Gastroesophageal sphincter (tissue), 4 donors: ENCODE measurements around the gene MYOM3. TPM values are rescaled to one million over a fixed set of nuclear protein-coding genes. Genes with fewer than 3 reads are reported as not detected.

Experiments
- ATAC-seq: fragments of 150-250 bp; one replicate; pipeline ENCODE4 v1.9.1; 2016; ENCODE audit warnings: mild to moderate bottlenecking, moderate library complexity
- H3K27ac ChIP-seq, 4 donors: fragments of 200-600 bp; sonication (generic) in 3 of 4; 1 replicate in 3 of 4; 2 replicates in 1 of 4; pipeline ENCODE4 v1.5.1; 2016 to 2019
- H3K27me3 ChIP-seq: fragments of 200-600 bp; sonication (generic); one replicate; pipeline ENCODE4 v1.5.1; 2019
- H3K36me3 ChIP-seq, 2 donors: fragments of 200-600 bp; sonication (generic); one replicate each; pipeline ENCODE4 v1.5.1; 2019; ENCODE audit warnings: control low read depth in 1 of 2
- H3K4me1 ChIP-seq, 3 donors: fragments of 200-600 bp; sonication (generic); 1 replicate in 2 of 3; 2 replicates in 1 of 3; pipeline ENCODE4 v1.5.1; 2016 to 2019; ENCODE audit warnings: control low read depth in 2 of 3
- H3K4me3 ChIP-seq, 2 donors: fragments of 200-600 bp; sonication (generic); one replicate each; pipeline ENCODE4 v1.5.1; 2019; ENCODE audit warnings: mild to moderate bottlenecking in 1 of 2, moderate library complexity in 1 of 2
- H3K9me3 ChIP-seq, 3 donors: fragments of 200-600 bp; sonication (generic); one replicate each; pipeline ENCODE4 v1.5.1; 2017 to 2019; ENCODE audit warnings: control low read depth in 2 of 3
- EP300 ChIP-seq: sonication (generic); formaldehyde crosslinking; IDR thresholded peaks from one replicate; pipeline ENCODE4 v1.6.1; 2017; ENCODE audit warnings: antibody characterized with exemption, mild to moderate bottlenecking
- POLR2A ChIP-seq, 2 donors: fragments of 450-650 bp; IDR thresholded peaks; one replicate each; pipeline ENCODE4 v1.6.1; 2017; ENCODE audit warnings: antibody characterized with exemption in 2 of 2, mild to moderate bottlenecking in 2 of 2, moderate library complexity in 1 of 2
- POLR2AphosphoS5 ChIP-seq: sonication (generic); formaldehyde crosslinking; IDR thresholded peaks from one replicate; pipeline ENCODE4 v1.6.1; 2017; ENCODE audit warnings: antibody characterized with exemption
- WGBS, 2 donors: methylation state at CpG; one replicate each; pipeline ENCODE4 v1.1.5; 2018; ENCODE audit warnings: low coverage in 1 of 2; 5-methylcytosine and 5-hydroxymethylcytosine counted together
- total RNA-seq, 4 donors: library from RNA; depleted of rRNA; stranded (reverse); fragments of >200 nt; gene quantifications; one replicate each; pipeline ENCODE4 v1.1.0, GENCODE V29; 2016
- TF ChIP-seq, protein P1 (sequence below), 4 experiments: fragments of 200-600 bp in 2 of 4; fragments of 450-650 bp in 2 of 4; sonication (generic) in 1 of 4; IDR thresholded peaks; one replicate each; pipeline ENCODE4 v1.5.1; 2017 to 2019; ENCODE audit warnings: antibody characterized with exemption in 4 of 4, mild to moderate bottlenecking in 2 of 4, moderate library complexity in 2 of 4

Gene MYOM3
- total RNA-seq, 4 donors from 2014 or later = 0.31 to 2.4 TPM; not detected in 2

DNA sequence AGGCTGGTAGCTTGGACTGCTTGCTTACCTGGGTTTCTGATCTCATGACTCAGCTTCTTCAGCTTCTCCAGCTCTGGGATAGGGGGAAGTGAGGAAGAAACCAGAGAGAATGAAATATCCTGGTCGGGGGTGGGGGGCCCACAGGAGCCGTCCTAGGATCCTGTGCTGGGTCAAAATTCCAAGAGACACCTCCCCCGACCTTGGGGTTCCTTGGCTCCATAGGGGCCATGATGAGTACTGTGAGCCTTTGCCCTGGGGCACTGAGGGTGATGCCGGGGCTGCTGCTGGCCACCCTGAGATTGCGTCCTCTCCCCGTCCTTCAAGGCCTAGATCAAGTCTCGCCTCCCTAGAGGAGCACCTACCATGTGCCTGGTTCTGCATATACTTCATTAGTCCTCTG is 40.0 kb downstream of the MYOM3 start:
- Histone ChIP-seq H3K27ac (no peak overlapping the region), H3K27me3 (no peaks in the 10 kb centered on the region), H3K4me3 (no peak overlapping the region), H3K9me3 (no peaks in the 10 kb centered on the region), H3K4me1 (peaks cover 0 to 9% (median 0%) of the 10 kb centered on the region in 3 donors), H3K36me3 (no peaks in the 10 kb centered on the region)
- TF ChIP-seq POLR2AphosphoS5 (no peak), POLR2A (IDR thresholded peaks at IDR 0.05) (no peak), EP300 (no peak)
- TF ChIP-seq, protein P1, sequence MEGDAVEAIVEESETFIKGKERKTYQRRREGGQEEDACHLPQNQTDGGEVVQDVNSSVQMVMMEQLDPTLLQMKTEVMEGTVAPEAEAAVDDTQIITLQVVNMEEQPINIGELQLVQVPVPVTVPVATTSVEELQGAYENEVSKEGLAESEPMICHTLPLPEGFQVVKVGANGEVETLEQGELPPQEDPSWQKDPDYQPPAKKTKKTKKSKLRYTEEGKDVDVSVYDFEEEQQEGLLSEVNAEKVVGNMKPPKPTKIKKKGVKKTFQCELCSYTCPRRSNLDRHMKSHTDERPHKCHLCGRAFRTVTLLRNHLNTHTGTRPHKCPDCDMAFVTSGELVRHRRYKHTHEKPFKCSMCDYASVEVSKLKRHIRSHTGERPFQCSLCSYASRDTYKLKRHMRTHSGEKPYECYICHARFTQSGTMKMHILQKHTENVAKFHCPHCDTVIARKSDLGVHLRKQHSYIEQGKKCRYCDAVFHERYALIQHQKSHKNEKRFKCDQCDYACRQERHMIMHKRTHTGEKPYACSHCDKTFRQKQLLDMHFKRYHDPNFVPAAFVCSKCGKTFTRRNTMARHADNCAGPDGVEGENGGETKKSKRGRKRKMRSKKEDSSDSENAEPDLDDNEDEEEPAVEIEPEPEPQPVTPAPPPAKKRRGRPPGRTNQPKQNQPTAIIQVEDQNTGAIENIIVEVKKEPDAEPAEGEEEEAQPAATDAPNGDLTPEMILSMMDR (IDR thresholded peaks at IDR 0.05) = no peak
- no peak for ATAC-seq
- 100% methylated on average over 2 of the region's 7 CpGs; no CpG with 5 or more reads in 1 of the 2 donors for WGBS, 2 donors

DNA sequence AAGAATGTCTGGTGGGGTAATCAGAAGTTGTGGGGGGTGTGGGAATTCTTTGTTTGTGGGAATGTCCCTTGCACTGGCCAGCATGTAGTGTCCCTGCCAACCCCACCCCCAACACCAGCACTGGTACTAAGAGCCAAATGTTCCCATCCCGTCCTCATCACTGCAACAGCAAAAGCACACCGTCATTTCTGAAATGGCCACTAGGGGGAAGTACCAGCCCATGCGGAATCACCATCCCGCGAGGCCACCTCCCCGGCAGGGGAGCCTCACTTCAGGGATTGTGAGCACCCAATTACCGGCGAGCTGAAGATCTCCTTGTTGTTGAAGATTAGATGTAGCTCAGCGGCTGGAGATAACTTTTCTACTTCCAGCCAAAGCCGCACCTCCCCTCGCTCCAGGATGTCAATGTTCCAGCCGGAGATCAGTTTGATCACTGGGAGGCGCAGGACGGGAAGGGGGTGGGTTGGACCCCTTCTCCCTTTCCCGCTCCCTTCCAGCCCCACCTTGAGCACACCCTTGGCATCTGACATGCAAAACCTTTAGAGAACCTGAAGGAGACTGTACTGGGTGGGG is 41.0 kb downstream of the MYOM3 start:
- Histone ChIP-seq H3K4me3 (no peak overlapping the region), H3K27ac (peak overlapping the region in 1 of 4 donors; percentile 21), H3K4me1 (peaks cover 0 to 9% (median 0%) of the 10 kb centered on the region in 3 donors), H3K27me3 (no peaks in the 10 kb centered on the region), H3K36me3 (no peaks in the 10 kb centered on the region), H3K9me3 (no peaks in the 10 kb centered on the region)
- peak; percentile 93 for ATAC-seq
- WGBS, 2 donors = 0 to 11% methylated on average over 3 to 10 of the region's 15 CpGs
- no peak for TF ChIP-seq EP300
- TF ChIP-seq, protein P1 (IDR thresholded peaks at IDR 0.05) = peak in 3 of 4 experiments; percentile 83 to 93 (median 91)
- TF ChIP-seq POLR2A (IDR thresholded peaks at IDR 0.05) = no peak
- no peak for TF ChIP-seq POLR2AphosphoS5

DNA sequence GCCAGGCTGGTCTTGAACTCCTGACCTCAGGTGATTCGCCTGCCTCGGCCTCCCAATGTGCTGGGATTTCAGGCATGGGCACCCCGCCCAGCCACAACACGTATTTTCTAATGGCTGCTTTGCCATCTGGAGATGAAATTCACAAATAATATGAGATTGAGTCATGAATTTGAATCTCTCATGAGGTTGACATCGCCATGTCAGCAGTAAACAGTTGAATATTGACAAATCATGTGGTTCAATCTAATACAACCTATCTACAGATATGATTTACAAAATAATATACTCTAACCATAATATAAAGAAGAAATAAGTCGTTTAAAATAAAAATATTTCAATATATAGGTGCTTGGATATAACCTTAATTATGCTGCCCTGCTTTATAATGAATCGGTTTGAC is 42.1 kb downstream of the MYOM3 start:
- 36 to 65% methylated on average over 3 to 7 of the region's 7 CpGs for WGBS, 2 donors

DNA sequence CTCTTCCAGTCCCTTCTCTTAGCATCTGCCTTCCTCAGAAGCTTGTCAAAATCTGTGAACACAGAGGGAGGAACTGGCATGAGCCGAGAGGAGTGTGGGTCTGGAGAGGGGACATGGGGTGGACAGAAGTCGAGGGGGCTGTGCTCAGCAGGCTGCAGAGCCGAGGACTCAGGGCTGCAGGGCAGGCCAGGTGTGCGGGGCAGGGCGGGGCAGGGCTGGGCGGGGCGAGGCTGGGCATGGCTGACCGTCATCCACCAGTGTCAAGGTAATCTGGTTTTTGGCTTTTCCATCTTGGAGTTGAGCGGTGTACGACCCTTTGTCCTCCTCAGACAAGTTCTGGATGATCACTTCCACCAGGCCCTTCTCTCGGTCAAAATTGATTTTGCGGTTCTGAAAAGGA is 44.0 kb downstream of the MYOM3 start:
- H3K4me1 ChIP-seq = peaks cover 0 to 9% (median 0%) of the 10 kb centered on the region in 3 donors
- no peak for TF ChIP-seq POLR2A (IDR thresholded peaks at IDR 0.05)
- TF ChIP-seq POLR2AphosphoS5 = no peak
- TF ChIP-seq, protein P1 (IDR thresholded peaks at IDR 0.05) = no peak
- TF ChIP-seq EP300 = no peak
- no peaks in the 10 kb centered on the region for H3K9me3 ChIP-seq
- 91% methylated on average over 7 of the region's 12 CpGs; no CpG with 5 or more reads in 1 of the 2 donors for WGBS, 2 donors
- no peak overlapping the region for H3K4me3 ChIP-seq
- H3K27me3 ChIP-seq = no peaks in the 10 kb centered on the region
- H3K27ac ChIP-seq = no peak overlapping the region
- no peaks in the 10 kb centered on the region for H3K36me3 ChIP-seq
- no peak for ATAC-seq

More for the DNA sequence above, 42.1 kb downstream of the MYOM3 start:
- ATAC-seq = no peak
- no peaks in the 10 kb centered on the region for H3K9me3 ChIP-seq
- no peak overlapping the region for H3K27ac ChIP-seq
- no peaks in the 10 kb centered on the region for H3K36me3 ChIP-seq
- H3K27me3 ChIP-seq = no peaks in the 10 kb centered on the region
- no peak overlapping the region for H3K4me3 ChIP-seq
- peaks cover 0 to 9% (median 0%) of the 10 kb centered on the region in 3 donors for H3K4me1 ChIP-seq
- TF ChIP-seq POLR2AphosphoS5 (no peak), POLR2A (IDR thresholded peaks at IDR 0.05) (no peak), EP300 (no peak)
- TF ChIP-seq, protein P1 (IDR thresholded peaks at IDR 0.05) = no peak

DNA sequence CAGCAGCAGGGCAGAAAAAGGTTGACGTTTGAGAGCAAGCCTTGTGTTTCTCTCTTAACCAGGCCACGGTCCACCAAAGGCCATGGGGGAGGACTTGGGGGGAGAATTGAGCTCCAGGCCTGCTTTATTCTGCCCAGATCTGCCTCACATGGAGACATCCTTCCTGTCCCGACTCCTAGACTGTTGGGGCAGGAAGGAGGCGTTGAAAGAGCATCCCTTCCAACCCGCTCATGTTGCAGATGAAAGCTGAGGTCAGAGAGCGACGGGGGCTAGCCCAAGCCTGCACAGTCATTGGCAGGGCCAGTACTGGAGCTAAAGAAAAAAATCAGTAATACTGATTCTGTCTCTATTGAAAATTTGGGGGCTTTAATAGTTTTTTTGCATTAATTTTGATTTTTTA is 46.6 kb downstream of the MYOM3 start:
- no peak for TF ChIP-seq EP300
- no peak for TF ChIP-seq POLR2A (IDR thresholded peaks at IDR 0.05)
- TF ChIP-seq, protein P1 (IDR thresholded peaks at IDR 0.05) = no peak
- TF ChIP-seq POLR2AphosphoS5 = no peak
- Histone ChIP-seq H3K27me3 (no peaks in the 10 kb centered on the region), H3K9me3 (peaks cover 0 to 7% (median 0%) of the 10 kb centered on the region in 3 donors), H3K4me1 (no peaks in the 10 kb centered on the region), H3K4me3 (no peak overlapping the region), H3K27ac (no peak overlapping the region), H3K36me3 (no peaks in the 10 kb centered on the region)
- 69 to 90% methylated on average over 3 to 7 of the region's 7 CpGs for WGBS, 2 donors
- ATAC-seq = no peak
